HCT116 (cell line): Measurements from ENCODE around the gene LMNTD2. TPM values are rescaled to one million over a fixed set of nuclear protein-coding genes. Genes with fewer than 3 reads are reported as not detected.
A peak's percentile ranks its signal among the peaks of the same experiment; 100 is the strongest.

Source experiments
- ATAC-seq: fragments of 200-7000 bp; cut with Tn5 transposase; 2 replicates; pipeline ENCODE4 v1.9.1; 2020; ENCODE audit warnings: mild to moderate bottlenecking, moderate library complexity
- BruUV-seq: library from RNA; stranded (reverse); fragments of 400-500 nt; replicated peaks from 2 replicates; lab custom pipeline; 2021; lab: Mats Ljungman, UMichigan
- CTCF ChIA-PET: fragments of 300-600 bp; sonication (Branson Sonifier 250); formaldehyde crosslinking; loops from one replicate; lab custom pipeline; 2021; ENCODE audit warnings: antibody characterized with exemption; lab: Charles Lee
- POLR2A ChIA-PET: fragments of 300-600, 350-600 bp; sonication (Branson Sonifier 250); formaldehyde crosslinking; loops from one replicate; lab custom pipeline; 2021; ENCODE audit warnings: antibody characterized with exemption; lab: Charles Lee
- RAD21 ChIA-PET, 2 experiments: fragments of 300-600 bp; sonication (Branson Sonifier 250); formaldehyde crosslinking; loops; one replicate each; lab custom pipeline; 2023; ENCODE audit warnings: low total read pairs in 2 of 2; ENCODE audit not compliant: uncharacterized antibody in 2 of 2, unreplicated experiment in 2 of 2, low non-redundant PET in 1 of 2; lab: Charles Lee
- DNase-seq: peaks from one replicate; pipeline ENCODE4 v3.0.0-alpha.2; 2010; ENCODE audit warnings: low read depth, low spot score
- H2AFZ ChIP-seq: fragments of 200-600 bp; shearing (Covaris generic), sonication (generic); 2 replicates; pipeline ENCODE4 v1.6.1; 2017; ENCODE audit warnings: low read depth, mixed run types, mixed read lengths, antibody characterized with exemption, low read length; ENCODE audit not compliant: poor library complexity, severe bottlenecking
- H3K27ac ChIP-seq: 2 replicates; pipeline ENCODE4 v1.5.1; 2012; ENCODE audit warnings: low read depth, low read length
- H3K27me3 ChIP-seq: fragments of 200-600 bp; sonication (generic); 2 replicates; pipeline ENCODE4 v1.6.1; 2016; ENCODE audit warnings: mixed run types, low read length, mixed read lengths; ENCODE audit not compliant: insufficient read depth
- H3K36me3 ChIP-seq, 2 experiments: fragments of 200-500 bp in 1 of 2; fragments of 200-600 bp in 1 of 2; sonication (Bioruptor generic) in 1 of 2; sonication (generic) in 1 of 2; 2 replicates each; pipeline versions ENCODE4 v1.5.1 to v1.6.1; 2014 to 2016; ENCODE audit warnings: low read length in 2 of 2, inconsistent platforms in 1 of 2, mixed read lengths in 1 of 2, mixed run types in 1 of 2; ENCODE audit not compliant: insufficient read depth in 2 of 2, control insufficient read depth in 1 of 2
- H3K4me1 ChIP-seq, 2 experiments: fragments of 200-600 bp in 1 of 2; sonication (generic) in 1 of 2; 2 replicates each; pipeline versions ENCODE4 v1.5.1 to v1.6.1; 2012 to 2017; ENCODE audit warnings: low read length in 2 of 2, inconsistent platforms in 1 of 2, mild to moderate bottlenecking in 1 of 2, mixed read lengths in 1 of 2, mixed run types in 1 of 2, moderate library complexity in 1 of 2; ENCODE audit not compliant: insufficient read depth in 2 of 2, control insufficient read depth in 1 of 2
- H3K4me2 ChIP-seq: fragments of 200-600 bp; sonication (generic); 2 replicates; pipeline ENCODE4 v1.6.1; 2017; ENCODE audit warnings: mixed run types, low read length, mixed read lengths
- H3K4me3 ChIP-seq, 2 experiments: fragments of 200-600 bp in 1 of 2; sonication (generic) in 1 of 2; replicated peaks in 1 of 2; 2 replicates each; pipeline ENCODE4 v1.5.1; 2011 to 2016; ENCODE audit warnings: low read length in 2 of 2, control low read depth in 1 of 2, low read depth in 1 of 2, mild to moderate bottlenecking in 1 of 2, mixed read lengths in 1 of 2, mixed run types in 1 of 2
- H3K79me2 ChIP-seq: fragments of 200-600 bp; sonication (generic); 2 replicates; pipeline ENCODE4 v1.6.1; 2017; ENCODE audit warnings: mild to moderate bottlenecking, mixed run types, low read length, moderate library complexity, mixed read lengths; ENCODE audit not compliant: insufficient read depth
- H3K9ac ChIP-seq: fragments of 200-600 bp; sonication (generic); 2 replicates; pipeline ENCODE4 v1.6.1; 2016; ENCODE audit warnings: low read length, mixed read lengths
- H3K9me2 ChIP-seq: fragments of 200-600 bp; sonication (generic), shearing (Covaris generic); 2 replicates; pipeline ENCODE4 v1.6.1; 2017; ENCODE audit warnings: mixed run types, mild to moderate bottlenecking, moderate library complexity; ENCODE audit not compliant: insufficient read depth
- H3K9me3 ChIP-seq, 2 experiments: fragments of 200-500 bp in 1 of 2; fragments of 200-600 bp in 1 of 2; sonication (Bioruptor generic) in 1 of 2; sonication (generic) in 1 of 2; 2 replicates each; pipeline ENCODE4 v1.6.1; 2014 to 2017; ENCODE audit warnings: low read length in 2 of 2, mixed read lengths in 2 of 2, inconsistent platforms in 1 of 2, low read depth in 1 of 2, mild to moderate bottlenecking in 1 of 2, mixed run types in 1 of 2, moderate library complexity in 1 of 2; ENCODE audit not compliant: control insufficient read depth in 1 of 2, insufficient read depth in 1 of 2
- H4K20me1 ChIP-seq: fragments of 200-600 bp; sonication (generic), shearing (Covaris generic); 2 replicates; pipeline ENCODE4 v1.6.1; 2017; ENCODE audit warnings: mixed run types, mild to moderate bottlenecking, moderate library complexity; ENCODE audit not compliant: insufficient read depth
- CEBPB ChIP-seq: IDR thresholded peaks from 2 replicates; pipeline ENCODE4 v1.6.1; 2012; ENCODE audit warnings: low read depth
- CTCF ChIP-seq, 3 experiments: fragments of 200-600 bp in 1 of 3; sonication (generic) in 1 of 3; IDR thresholded peaks in 2 of 3; conservative IDR thresholded peaks in 1 of 3; 2 replicates each; pipeline ENCODE4 v1.5.1; 2012 to 2017; ENCODE audit warnings: low read depth in 2 of 3, low read length in 2 of 3, antibody characterized with exemption in 1 of 3, borderline replicate concordance in 1 of 3, control low read depth in 1 of 3, mild to moderate bottlenecking in 1 of 3, mixed read lengths in 1 of 3, mixed run types in 1 of 3, moderate library complexity in 1 of 3; ENCODE audit not compliant: insufficient read depth in 1 of 3
- ELF1 ChIP-seq: IDR thresholded peaks from 2 replicates; pipeline ENCODE4 v1.6.1; 2012; ENCODE audit warnings: low read depth, borderline replicate concordance
- EZH2 ChIP-seq: fragments of 200-600 bp; sonication (generic); IDR thresholded peaks from 2 replicates; pipeline ENCODE4 v1.6.1; 2017; ENCODE audit warnings: antibody characterized with exemption, mixed run types
- POLR2AphosphoS5 ChIP-seq: IDR thresholded peaks from 2 replicates; pipeline ENCODE4 v1.6.1; 2011; ENCODE audit warnings: mild to moderate bottlenecking, low read depth, low read length, moderate library complexity
- RAD21 ChIP-seq: IDR thresholded peaks from 2 replicates; pipeline ENCODE4 v1.6.1; 2012; ENCODE audit warnings: low read depth, mild to moderate bottlenecking
- REST ChIP-seq: IDR thresholded peaks from 2 replicates; pipeline ENCODE4 v1.6.1; 2012; ENCODE audit warnings: low read depth
- SRF ChIP-seq: IDR thresholded peaks from 2 replicates; pipeline ENCODE4 v1.6.1; 2012; ENCODE audit warnings: low read depth
- TCF7L2 ChIP-seq: IDR thresholded peaks from 2 replicates; pipeline ENCODE4 v1.7.0; 2011; ENCODE audit warnings: borderline replicate concordance, inconsistent platforms; ENCODE audit not compliant: insufficient read depth, insufficient read length; ENCODE audit errors: extremely low read depth
- YY1 ChIP-seq: IDR thresholded peaks from 2 replicates; pipeline ENCODE4 v1.6.1; 2011; ENCODE audit warnings: low read length, low read depth, moderate library complexity, mild to moderate bottlenecking; ENCODE audit not compliant: insufficient replicate concordance; ENCODE audit errors: extremely low read depth
- ZBTB33 ChIP-seq: IDR thresholded peaks from 2 replicates; pipeline ENCODE4 v1.6.1; 2011; ENCODE audit warnings: mild to moderate bottlenecking, low read length, moderate library complexity; ENCODE audit not compliant: insufficient replicate concordance; ENCODE audit errors: extremely low read depth
- ZFX ChIP-seq: fragments of 450-650 bp; IDR thresholded peaks from 2 replicates; pipeline ENCODE4 v1.6.1; 2017
- ZNF274 ChIP-seq: fragments of 200-500 bp; sonication (Bioruptor generic); IDR thresholded peaks from 2 replicates; pipeline ENCODE4 v1.6.1; 2014; ENCODE audit warnings: mild to moderate bottlenecking, low read depth, low read length, inconsistent platforms
- intact Hi-C: fragments of 100-400 bp; cut with micrococcal nuclease; formaldehyde crosslinking; loops from 2 replicates; pipeline ENCODE4 v1.10.0; 2022
- total RNA-seq: library from RNA; stranded (reverse); gene quantifications from one replicate; pipeline ENCODE4 v1.2.1, GENCODE V29; 2021; ENCODE audit not compliant: unreplicated experiment

The LMNTD2 gene
- total RNA-seq, 1 experiment from 2014 or later: 9.5 TPM

- no peaks in the 10 kb centered on the region for H3K9me3 ChIP-seq
- H3K9ac ChIP-seq: no peak overlapping the region
- CTCF ChIA-PET: no interaction called here
- DNase-seq (no peak), ATAC-seq (no peak)
- BruUV-seq: TSS peak; percentile 15
- intact Hi-C loops: no loop called here
- no peak overlapping the region for H3K4me3 ChIP-seq
- no peak overlapping the region for H3K27ac ChIP-seq
- peaks cover 7 to 16% of the 10 kb centered on the region in 2 experiments for H3K4me1 ChIP-seq
- H4K20me1 ChIP-seq: peaks cover 9% of the 10 kb centered on the region; the same call in 1 of the 2 replicates
- H3K27me3 ChIP-seq: no peaks in the 10 kb centered on the region
- RAD21 ChIA-PET: no interaction called here
- POLR2A ChIA-PET: no interaction called here
- H3K79me2 ChIP-seq: peaks cover 14% of the 10 kb centered on the region; the same call in 1 of the 2 replicates
- no peaks in the 10 kb centered on the region for H3K9me2 ChIP-seq
- H2AFZ ChIP-seq: no peak overlapping the region
- H3K4me2 ChIP-seq: no peak overlapping the region
- TF ChIP-seq ZNF274 (no peak), EZH2 (no peak), TCF7L2 (no peak), CEBPB (no peak), REST (no peak), SRF (no peak), ELF1 (no peak), RAD21 (no peak), YY1 (no peak), CTCF (IDR thresholded peaks at IDR 0.05 in 2 of 3, conservative IDR thresholded peaks at IDR 0.05 in 1 of 3; ENCODE audit: borderline replicate concordance in 1 of 3, insufficient read depth in 1 of 3, low read depth in 2 of 3, low read length in 2 of 3) (no peak), ZFX (no peak), POLR2AphosphoS5 (no peak), ZBTB33 (no peak)
- TF ChIP-seq, all 23 proteins: peak for 0
- H3K36me3 ChIP-seq: peaks cover 41 to 54% of the 10 kb centered on the region in 2 experiments; a peak in 3 of 4 replicates
Measured at GRCh38 chr11:608791-609251, 48.3 kb upstream of the LMNTD2 start.
